K562 (cell line): ENCODE measurements around the gene MRPL30. TPM values are rescaled to one million over a fixed set of nuclear protein-coding genes. Genes with fewer than 3 reads are reported as not detected.

Source experiments
- ATAC-seq: fragments of 200-7000 bp; cut with Tn5 transposase; 3 replicates; pipeline ENCODE4 v1.9.1; 2020; ENCODE audit warnings: moderate library complexity
- BruUV-seq: library from RNA; stranded (reverse); fragments of 400-500 nt; replicated peaks from 2 replicates; lab custom pipeline; 2021; lab: Mats Ljungman, UMichigan
- CTCF ChIA-PET: fragments of 300-600 bp; formaldehyde crosslinking; extraction: SDS; loops from one replicate; lab custom pipeline; 2021; ENCODE audit warnings: low intra/inter-chr PET ratio; lab: Yijun Ruan, JAX
- POLR2A ChIA-PET: fragments of 300-600, 350-650 bp; sonication (Branson Sonifier 250); formaldehyde crosslinking; extraction: SDS; loops from one replicate; lab custom pipeline; 2021; ENCODE audit warnings: antibody characterized with exemption, inconsistent platforms; lab: Yijun Ruan, JAX
- DNase-seq, 4 experiments: peaks; one replicate each; pipeline versions ENCODE4 v3.0.0 to v3.0.0-alpha.2; 2011 to 2018; ENCODE audit warnings: low spot score in 3 of 4, mixed read lengths in 3 of 4; ENCODE audit errors: extremely low read depth in 1 of 4
- FAIRE-seq: peaks from 2 replicates; lab custom pipeline; 2011; peaks lifted over from hg19 to GRCh38; lab: Jason Lieb, UNC
- H2AFZ ChIP-seq: 2 replicates; pipeline ENCODE4 v1.6.0; 2011; ENCODE audit warnings: low read depth, low read length, control low read depth, inconsistent platforms
- H3K27ac ChIP-seq: fragments of 200-600 bp; 3 replicates; pipeline ENCODE4 v1.8.0; 2011; ENCODE audit warnings: low read depth, mild to moderate bottlenecking, control low read depth, inconsistent platforms, low read length, moderate library complexity, mixed read lengths; ENCODE audit errors: extremely low read depth
- H3K27me3 ChIP-seq, 2 experiments: fragments of 300-600 bp in 1 of 2; 2 replicates in 1 of 2; 3 replicates in 1 of 2; pipeline versions ENCODE4 v1.6.0 to v1.8.0; 2011; ENCODE audit warnings: inconsistent platforms in 2 of 2, low read length in 2 of 2, mild to moderate bottlenecking in 1 of 2, mixed read lengths in 1 of 2, moderate library complexity in 1 of 2; ENCODE audit not compliant: control insufficient read depth in 2 of 2, insufficient read depth in 2 of 2
- H3K36me3 ChIP-seq: fragments of 300-600 bp; 3 replicates; pipeline ENCODE4 v1.8.0; 2011; ENCODE audit warnings: mild to moderate bottlenecking, low read length, inconsistent platforms; ENCODE audit not compliant: control insufficient read depth, insufficient read depth
- H3K4me1 ChIP-seq, 2 experiments: fragments of 200-600 bp in 1 of 2; replicated peaks in 1 of 2; 2 replicates in 1 of 2; 3 replicates in 1 of 2; pipeline versions ENCODE4 v1.5.1 to v1.8.0; 2011; ENCODE audit warnings: inconsistent platforms in 2 of 2, low read length in 2 of 2, mild to moderate bottlenecking in 1 of 2, mixed read lengths in 1 of 2, moderate library complexity in 1 of 2; ENCODE audit not compliant: control insufficient read depth in 2 of 2, insufficient read depth in 2 of 2
- H3K4me2 ChIP-seq: 2 replicates; pipeline ENCODE4 v1.6.1; 2011; ENCODE audit warnings: low read length, control low read depth, inconsistent platforms, mixed read lengths; ENCODE audit not compliant: insufficient read depth
- H3K4me3 ChIP-seq: fragments of 200-600 bp; sonication (generic), shearing (Covaris generic); 2 replicates; pipeline ENCODE4 v1.5.1; 2016; ENCODE audit warnings: control low read depth, inconsistent platforms
- H3K79me2 ChIP-seq: fragments of 200-600 bp; 3 replicates; pipeline ENCODE4 v1.8.0; 2011; ENCODE audit warnings: low read length, inconsistent platforms; ENCODE audit not compliant: control insufficient read depth, insufficient read depth
- H3K9ac ChIP-seq, 2 experiments: 2 replicates each; pipeline versions ENCODE4 v1.6.0 to v1.6.1; 2011; ENCODE audit warnings: low read depth in 2 of 2, low read length in 2 of 2, control low read depth in 1 of 2, inconsistent platforms in 1 of 2, mild to moderate bottlenecking in 1 of 2, mixed read lengths in 1 of 2; ENCODE audit not compliant: insufficient read depth in 1 of 2
- H3K9me1 ChIP-seq: one replicate; pipeline ENCODE4 v1.6.0; 2011; ENCODE audit warnings: inconsistent platforms, mild to moderate bottlenecking, low read length, moderate library complexity; ENCODE audit not compliant: control insufficient read depth, insufficient read depth
- H3K9me3 ChIP-seq: replicated peaks from 2 replicates; pipeline ENCODE4 v1.5.1; 2011; ENCODE audit warnings: low read depth, low read length, inconsistent platforms; ENCODE audit not compliant: control insufficient read depth, insufficient read depth
- H4K20me1 ChIP-seq: replicated peaks from 2 replicates; pipeline ENCODE4 v1.6.1; 2011; ENCODE audit warnings: low read length, inconsistent platforms, mixed read lengths; ENCODE audit not compliant: control insufficient read depth, insufficient read depth
- E2F6 ChIP-seq, 2 experiments: IDR thresholded peaks; 2 replicates each; pipeline ENCODE4 v1.6.1; 2011; ENCODE audit warnings: borderline replicate concordance in 1 of 2, control low read depth in 1 of 2, low read depth in 1 of 2, low read length in 1 of 2, mild to moderate bottlenecking in 1 of 2, mixed read lengths in 1 of 2, moderate library complexity in 1 of 2; ENCODE audit not compliant: insufficient read depth in 1 of 2, insufficient read length in 1 of 2, poor library complexity in 1 of 2, severe bottlenecking in 1 of 2; ENCODE audit errors: extremely low read depth in 1 of 2
- SMARCE1 ChIP-seq: fragments of 450-650 bp; IDR thresholded peaks from 2 replicates; pipeline ENCODE4 v1.7.1; 2016; ENCODE audit warnings: mild to moderate bottlenecking
- ZNF316 ChIP-seq: fragments of 450-650 bp; IDR thresholded peaks from 2 replicates; pipeline ENCODE4 v1.6.1; 2016
- WGBS: fragments of 100-300 bp; shearing (Covaris generic); methylation state at CpG from one replicate; pipeline ENCODE4 v1.1.6; 2016; ENCODE audit warnings: low coverage, mixed read lengths; ENCODE audit not compliant: insufficient coverage; ENCODE audit errors: missing lambda C conversion rate; 5-methylcytosine and 5-hydroxymethylcytosine counted together
- in situ Hi-C: fragments of 300-500 bp; cut with MboI; formaldehyde crosslinking; loops from 4 replicates; pipeline ENCODE4 v1.15.0; 2018; ENCODE audit warnings: inconsistent platforms, mixed read lengths
- intact Hi-C: fragments of 100-400 bp; cut with micrococcal nuclease; formaldehyde crosslinking; loops from 2 replicates; pipeline ENCODE4 v1.14.2; 2022
- polyA plus RNA-seq, 8 experiments: library from polyadenylated mRNA; depleted of rRNA in 4 of 8; stranded (reverse) in 5 of 8; unstranded in 3 of 8; fragments of >200 nt; fragmentation: Nextera tagmentation in 2 of 8; fragmentation: Illumina TruSeq in 1 of 8; extraction: Ambion mirVana in 2 of 8; extraction: Trizol in 1 of 8; gene quantifications; 2 replicates each; pipeline versions ENCODE4 v1.2.1 to v1.2.3, GENCODE V29; 2011 to 2014; ENCODE audit warnings: inconsistent platforms in 1 of 8, missing spikeins in 1 of 8
- total RNA-seq, 7 experiments: library from RNA; depleted of rRNA in 6 of 7; stranded (reverse); fragments of >200 nt in 6 of 7; fragmentation: Illumina TruSeq in 2 of 7; extraction: Trizol in 2 of 7; gene quantifications; 2 replicates each; pipeline versions ENCODE4 v1.2.1 to v1.2.3, GENCODE V29; 2011 to 2021; ENCODE audit warnings: low replicate concordance in 1 of 7
- TF ChIP-seq, protein P1 (sequence below): fragments of 450-650 bp; conservative IDR thresholded peaks from 2 replicates; pipeline ENCODE4 v1.6.1; 2016; ENCODE audit warnings: missing genetic modification characterization, low read depth, mild to moderate bottlenecking, control low read depth, missing compliant biosample characterization

Gene MRPL30
- total and polyA plus RNA-seq, 9 of the 15 experiments (the other 6 are each of a cell fraction or from before 2014, with no cell fraction given) = 63.3 to 130 (median 87.0) TPM

DNA sequence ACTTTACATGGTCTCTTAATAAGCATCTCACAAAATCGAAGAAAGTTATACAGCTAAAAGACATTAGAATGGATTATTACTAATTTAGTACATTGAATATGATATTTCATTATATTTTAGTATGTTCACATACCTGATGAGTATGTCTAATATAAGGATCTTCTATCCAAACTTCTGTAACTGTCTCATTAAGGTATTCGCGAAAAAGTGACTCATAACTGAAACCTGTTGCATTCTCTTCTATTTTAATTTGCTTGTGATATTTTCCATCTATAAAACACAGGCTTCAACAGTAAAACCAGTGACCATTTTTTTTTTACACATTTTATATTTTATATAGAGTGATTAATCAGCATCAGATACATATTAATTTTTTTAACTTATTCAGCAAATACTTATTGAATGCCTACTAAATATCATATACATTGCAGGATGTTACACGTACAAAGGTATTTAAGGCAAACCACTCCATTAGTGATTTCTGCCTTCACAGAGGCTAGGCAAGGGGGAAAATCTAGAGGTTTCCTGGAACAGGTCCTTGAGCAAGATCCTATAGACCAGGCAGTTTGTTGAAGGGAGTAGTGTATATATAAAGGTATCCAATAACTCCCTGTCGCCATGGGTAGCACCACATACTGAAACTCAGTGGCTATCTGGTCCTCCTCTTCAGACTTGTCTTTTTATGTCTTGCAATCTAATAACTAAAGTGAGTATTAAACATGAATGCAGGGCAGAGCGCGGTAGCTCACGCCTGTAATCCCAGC is 9.4 kb upstream of the MRPL30 start:
- H3K4me3 ChIP-seq = no peak overlapping the region
- intact Hi-C loops = no loop called here
- no peaks in the 10 kb centered on the region for H3K9me3 ChIP-seq
- H3K4me2 ChIP-seq = no peak overlapping the region
- WGBS = 94% methylated on average over 8 of the region's 8 CpGs
- ATAC-seq (no peak), DNase-seq (no peak), FAIRE-seq (no peak)
- H2AFZ ChIP-seq = no peak overlapping the region
- no peak for TF ChIP-seq SMARCE1
- TF ChIP-seq ZNF316 = peak; percentile 53
- H3K27me3 ChIP-seq = no peaks in the 10 kb centered on the region
- in situ Hi-C loops = no loop called here
- BruUV-seq = no TSS peak
- H3K27ac ChIP-seq = no peak overlapping the region
- no peak overlapping the region for H3K9ac ChIP-seq
- ChIA-PET POLR2A (interaction anchor here (1.7 kb wide), 1 partner anchor 36 kb away, joined by 4 read pairs; no protein-coding TSS in a partner anchor), CTCF (no interaction called here)
- H4K20me1 ChIP-seq = no peaks in the 10 kb centered on the region
- no peaks in the 10 kb centered on the region for H3K9me1 ChIP-seq
- no peaks in the 10 kb centered on the region for H3K79me2 ChIP-seq
- H3K4me1 ChIP-seq = no peaks in the 10 kb centered on the region
- peaks cover 52% of the 10 kb centered on the region for H3K36me3 ChIP-seq

DNA sequence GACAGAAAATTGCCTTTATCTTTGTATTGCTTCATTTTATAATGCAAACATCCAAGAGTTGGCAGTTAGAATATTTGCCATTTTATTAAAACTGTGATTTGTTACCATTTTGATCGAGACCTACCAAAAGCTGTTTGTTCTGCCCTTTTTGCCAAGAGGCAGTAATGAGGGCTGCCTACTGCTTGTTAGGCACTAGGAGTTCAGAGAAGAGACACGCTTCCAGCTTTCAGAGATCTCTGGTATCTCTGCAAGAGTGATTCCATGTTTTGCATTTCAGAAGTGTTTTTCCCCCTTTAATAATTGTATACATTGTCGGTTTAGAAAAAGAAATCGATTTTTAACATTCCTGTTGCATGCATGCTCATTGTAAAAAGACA is 628 bp downstream of the MRPL30 start:
- intact Hi-C loops = loop anchor here (1.0 to 2.0 kb wide), 2 partner anchors 155 to 309 kb away; partner anchors contain the start of genes REV1 and TXNDC9
- in situ Hi-C loops = no loop called here
- Histone ChIP-seq H3K27me3 (no peaks in the 10 kb centered on the region), H3K9me1 (no peaks in the 10 kb centered on the region), H3K9ac (peak overlapping the region; percentile 87 to 94), H3K9me3 (no peaks in the 10 kb centered on the region), H3K27ac (peak overlapping the region; percentile 88), H2AFZ (peak overlapping the region; percentile 95), H3K79me2 (peaks cover 77% of the 10 kb centered on the region), H3K4me3 (peak overlapping the region; percentile 72), H3K4me2 (peak overlapping the region; percentile 89), H3K36me3 (peaks cover 30% of the 10 kb centered on the region), H3K4me1 (peaks cover 0 to 14% of the 10 kb centered on the region in 2 experiments), H4K20me1 (no peaks in the 10 kb centered on the region)
- ATAC-seq = peak; percentile 47
- TF ChIP-seq, protein P1, sequence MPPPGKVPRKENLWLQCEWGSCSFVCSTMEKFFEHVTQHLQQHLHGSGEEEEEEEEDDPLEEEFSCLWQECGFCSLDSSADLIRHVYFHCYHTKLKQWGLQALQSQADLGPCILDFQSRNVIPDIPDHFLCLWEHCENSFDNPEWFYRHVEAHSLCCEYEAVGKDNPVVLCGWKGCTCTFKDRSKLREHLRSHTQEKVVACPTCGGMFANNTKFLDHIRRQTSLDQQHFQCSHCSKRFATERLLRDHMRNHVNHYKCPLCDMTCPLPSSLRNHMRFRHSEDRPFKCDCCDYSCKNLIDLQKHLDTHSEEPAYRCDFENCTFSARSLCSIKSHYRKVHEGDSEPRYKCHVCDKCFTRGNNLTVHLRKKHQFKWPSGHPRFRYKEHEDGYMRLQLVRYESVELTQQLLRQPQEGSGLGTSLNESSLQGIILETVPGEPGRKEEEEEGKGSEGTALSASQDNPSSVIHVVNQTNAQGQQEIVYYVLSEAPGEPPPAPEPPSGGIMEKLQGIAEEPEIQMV = 0 out of 2 replicates have a peak, but pooled peaks have one; percentile 9
- no peak for TF ChIP-seq E2F6 (IDR thresholded peaks at IDR 0.05; ENCODE audit: borderline replicate concordance in 1 of 2, extremely low read depth in 1 of 2, insufficient read depth in 1 of 2, insufficient read length in 1 of 2, low read depth in 1 of 2, low read length in 1 of 2, poor library complexity in 1 of 2, severe bottlenecking in 1 of 2)
- WGBS = 0% methylated on average over 4 of the region's 4 CpGs
- POLR2A ChIA-PET = interaction anchor here (0.6 to 1.3 kb wide), 4 partner anchors 12 to 1216 kb away, joined by 3 read pairs; partner anchors contain the start of genes LIPT1 and TSGA10
- CTCF ChIA-PET = interaction anchor here (0.6 kb wide), 1 partner anchor 300 kb away, joined by 3 read pairs; no protein-coding TSS in a partner anchor
- no peak for FAIRE-seq
- no TSS peak for BruUV-seq
- DNase-seq = peak in 1 of 4 experiments; percentile 30
